HepG2 (cell line): Measurements from ENCODE around the gene DIO1. TPM values are rescaled to one million over a fixed set of nuclear protein-coding genes. Genes with fewer than 3 reads are reported as not detected.

Experiments
- ATAC-seq: fragments of 200-7000 bp; cut with Tn5 transposase; 3 replicates; pipeline ENCODE4 v1.9.1; 2020; ENCODE audit warnings: mild to moderate bottlenecking, moderate library complexity
- BruUV-seq: library from RNA; stranded (reverse); fragments of 400-500 nt; replicated peaks from 2 replicates; lab custom pipeline; 2021; lab: Mats Ljungman, UMichigan
- CTCF ChIA-PET: fragments of 300-600 bp; formaldehyde crosslinking; extraction: SDS; loops from one replicate; lab custom pipeline; 2021; ENCODE audit warnings: low total read pairs, inconsistent platforms, low intra/inter-chr PET ratio; lab: Yijun Ruan, JAX
- POLR2A ChIA-PET: fragments of 350-600 bp; sonication (Branson Sonifier 250); formaldehyde crosslinking; loops from one replicate; lab custom pipeline; 2020; ENCODE audit warnings: antibody characterized with exemption, inconsistent platforms; lab: Yijun Ruan, JAX
- DNase-seq: peaks from one replicate; pipeline ENCODE4 v3.0.0-alpha.2; 2015; ENCODE audit warnings: low spot score
- FAIRE-seq: peaks from 3 replicates; lab custom pipeline; 2011; peaks lifted over from hg19 to GRCh38; lab: Jason Lieb, UNC
- H2AFZ ChIP-seq: one replicate; pipeline ENCODE4 v1.6.1; 2011; ENCODE audit warnings: low read length, inconsistent platforms
- H3K27ac ChIP-seq: fragments of 300-600 bp; 3 replicates; pipeline ENCODE4 v1.8.0; 2011; ENCODE audit warnings: mixed run types, mild to moderate bottlenecking, mixed read lengths, low read length, inconsistent platforms; ENCODE audit not compliant: insufficient read depth; ENCODE audit errors: extremely low read length
- H3K27me3 ChIP-seq, 2 experiments: fragments of 200-600 bp in 1 of 2; 2 replicates in 1 of 2; 3 replicates in 1 of 2; pipeline versions ENCODE4 v1.6.0 to v1.8.0; 2011; ENCODE audit warnings: low read length in 2 of 2, mild to moderate bottlenecking in 2 of 2, moderate library complexity in 2 of 2, inconsistent platforms in 1 of 2; ENCODE audit not compliant: insufficient read depth in 2 of 2, control insufficient read depth in 1 of 2
- H3K36me3 ChIP-seq, 2 experiments: fragments of 200-600 bp in 1 of 2; replicated peaks in 1 of 2; 2 replicates in 1 of 2; 3 replicates in 1 of 2; pipeline versions ENCODE4 v1.5.1 to v1.8.0; 2011; ENCODE audit warnings: low read length in 2 of 2, inconsistent platforms in 1 of 2; ENCODE audit not compliant: insufficient read depth in 2 of 2, control insufficient read depth in 1 of 2
- H3K4me1 ChIP-seq: 2 replicates; pipeline ENCODE4 v1.5.1; 2012; ENCODE audit warnings: low read length, inconsistent platforms; ENCODE audit not compliant: insufficient read depth
- H3K4me2 ChIP-seq: 2 replicates; pipeline ENCODE4 v1.6.0; 2011; ENCODE audit warnings: low read depth, low read length, inconsistent platforms
- H3K4me3 ChIP-seq, 3 experiments: fragments of 200-600 bp in 1 of 3; sonication (generic), shearing (Covaris generic) in 1 of 3; replicated peaks in 1 of 3; 2 replicates each; pipeline ENCODE4 v1.5.1; 2011 to 2016; ENCODE audit warnings: low read length in 3 of 3, inconsistent platforms in 2 of 3, low read depth in 2 of 3, mild to moderate bottlenecking in 2 of 3, control low read depth in 1 of 3, mixed read lengths in 1 of 3; ENCODE audit not compliant: insufficient read depth in 1 of 3
- H3K79me2 ChIP-seq: one replicate; pipeline ENCODE4 v1.6.1; 2011; ENCODE audit warnings: low read length, inconsistent platforms; ENCODE audit not compliant: insufficient read depth
- H3K9ac ChIP-seq: 2 replicates; pipeline ENCODE4 v1.6.0; 2011; ENCODE audit warnings: mild to moderate bottlenecking, low read depth, low read length, inconsistent platforms; ENCODE audit not compliant: insufficient read depth
- H3K9me3 ChIP-seq: 2 replicates; pipeline ENCODE4 v1.5.1; 2012; ENCODE audit warnings: mild to moderate bottlenecking, low read length
- H4K20me1 ChIP-seq: 2 replicates; pipeline ENCODE4 v1.6.0; 2011; ENCODE audit warnings: inconsistent platforms, mild to moderate bottlenecking, low read length, moderate library complexity; ENCODE audit not compliant: insufficient read depth
- CCAR2 ChIP-seq: fragments of 200-400 bp; formaldehyde crosslinking; optimal IDR thresholded peaks from 2 replicates; pipeline ENCODE3; 2018; ENCODE audit warnings: low read depth, mild to moderate bottlenecking, low read length, moderate library complexity
- CREB1 ChIP-seq, 2 experiments: fragments of 450-650 bp in 1 of 2; IDR thresholded peaks; 2 replicates each; pipeline ENCODE4 v1.6.1; 2016 to 2017; ENCODE audit warnings: control low read depth in 1 of 2, mild to moderate bottlenecking in 1 of 2, missing compliant biosample characterization in 1 of 2, missing genetic modification characterization in 1 of 2
- DNMT1 ChIP-seq: sonication (generic); formaldehyde crosslinking; IDR thresholded peaks from 2 replicates; pipeline ENCODE4 v1.5.1; 2020; ENCODE audit warnings: mild to moderate bottlenecking, missing genetic modification reagents
- FOXA1 ChIP-seq, 2 experiments: fragments of 450-650 bp in 1 of 2; sonication (generic) in 1 of 2; formaldehyde crosslinking in 1 of 2; IDR thresholded peaks; 2 replicates each; pipeline versions ENCODE4 v1.4.0 to v1.6.1; 2016 to 2020; ENCODE audit warnings: missing genetic modification reagents in 1 of 2
- MLLT10 ChIP-seq: sonication (generic); formaldehyde crosslinking; IDR thresholded peaks from 2 replicates; pipeline ENCODE4 v1.4.0; 2020; ENCODE audit warnings: missing genetic modification reagents
- ZBTB21 ChIP-seq: sonication (generic); formaldehyde crosslinking; IDR thresholded peaks from 2 replicates; pipeline ENCODE4 v1.4.0; 2020; ENCODE audit warnings: missing genetic modification reagents
- ZNF382 ChIP-seq: sonication (generic); formaldehyde crosslinking; IDR thresholded peaks from 2 replicates; pipeline ENCODE4 v1.5.0; 2020; ENCODE audit warnings: missing genetic modification reagents, mild to moderate bottlenecking, borderline replicate concordance
- ZNF468 ChIP-seq: sonication (generic); formaldehyde crosslinking; IDR thresholded peaks from 2 replicates; pipeline ENCODE4 v1.8.0; 2022; ENCODE audit warnings: mild to moderate bottlenecking, moderate library complexity, missing genetic modification reagents
- ZNF773 ChIP-seq: sonication (generic); formaldehyde crosslinking; IDR thresholded peaks from 2 replicates; pipeline ENCODE4 v1.4.0; 2020; ENCODE audit warnings: missing genetic modification reagents, borderline replicate concordance
- ZNF777 ChIP-seq: sonication (generic); formaldehyde crosslinking; IDR thresholded peaks from 2 replicates; pipeline ENCODE4 v1.4.0; 2020; ENCODE audit warnings: missing genetic modification reagents
- ZNF841 ChIP-seq: sonication (generic); formaldehyde crosslinking; IDR thresholded peaks from 2 replicates; pipeline ENCODE4 v1.8.1; 2023; ENCODE audit warnings: missing genetic modification reagents, borderline replicate concordance
- ZSCAN31 ChIP-seq: sonication (generic); formaldehyde crosslinking; IDR thresholded peaks from 2 replicates; pipeline ENCODE4 v1.5.0; 2020; ENCODE audit warnings: low read depth, mild to moderate bottlenecking, missing genetic modification reagents
- WGBS: methylation state at CpG from one replicate; pipeline ENCODE4 v1.1.6; 2017; ENCODE audit warnings: low lambda C conversion rate; 5-methylcytosine and 5-hydroxymethylcytosine counted together
- in situ Hi-C: cut with HindIII; loops from 2 replicates; pipeline ENCODE4 v1.10.0; 2017; ENCODE audit warnings: low pct_unique_long_range_greater_than_20kb; ENCODE audit not compliant: extremely low pct_ligation_motif_present
- intact Hi-C: fragments of 100-400 bp; cut with micrococcal nuclease; formaldehyde crosslinking; loops from one replicate; pipeline ENCODE4 v1.10.0; 2022; ENCODE audit not compliant: unreplicated experiment
- polyA plus RNA-seq, 8 experiments: library from polyadenylated mRNA; depleted of rRNA in 3 of 8; stranded (reverse) in 7 of 8; unstranded in 1 of 8; fragments of >200 nt; fragmentation: Illumina TruSeq in 4 of 8; extraction: Trizol in 4 of 8; gene quantifications; 2 replicates each; pipeline versions ENCODE4 v1.2.1 to v1.2.3, GENCODE V29; 2011 to 2016; ENCODE audit warnings: low read depth in 4 of 8, missing spikeins in 1 of 8, mixed read lengths in 1 of 8; ENCODE audit not compliant: insufficient read depth in 1 of 8
- total RNA-seq, 5 experiments: library from RNA; depleted of rRNA; stranded (reverse); fragments of >200 nt; fragmentation: Illumina TruSeq; extraction: Trizol; gene quantifications; 2 replicates each; pipeline ENCODE4 v1.2.3, GENCODE V29; 2016; ENCODE audit warnings: low read depth in 1 of 5

Gene DIO1
- total and polyA plus RNA-seq, 2 of the 13 experiments (the other 11 are each of a cell fraction or from before 2014, with no cell fraction given): 13.5 to 45.6 TPM

- H3K27ac ChIP-seq: no peak overlapping the region
- no peak for FAIRE-seq
- intact Hi-C loops: no loop called here
- H4K20me1 ChIP-seq: no peaks in the 10 kb centered on the region
- peaks cover 4% of the 10 kb centered on the region for H3K79me2 ChIP-seq
- in situ Hi-C loops: no loop called here
- ChIA-PET POLR2A (no interaction called here), CTCF (no interaction called here)
- peaks cover 17% of the 10 kb centered on the region for H3K4me1 ChIP-seq
- WGBS: 96% methylated on average over 4 of the region's 4 CpGs
- peaks cover 4 to 11% of the 10 kb centered on the region in 2 experiments; a peak in 2 of 5 replicates for H3K36me3 ChIP-seq
- peaks cover 8% of the 10 kb centered on the region; the same call in 1 of the 2 replicates for H3K9me3 ChIP-seq
- no TSS peak for BruUV-seq
- no peak for ATAC-seq
- no peak for TF ChIP-seq CCAR2
- no peak for TF ChIP-seq ZBTB21 (CRISPR knock-in tag)
- TF ChIP-seq ZNF841: no peak
- TF ChIP-seq FOXA1 (IDR thresholded peaks at IDR 0.05): no peak
- no peak for TF ChIP-seq FOXA1 (CRISPR knock-in tag; IDR thresholded peaks at IDR 0.05)
- no peak for TF ChIP-seq ZNF773
- H3K27me3 ChIP-seq: no peaks in the 10 kb centered on the region
- no peak overlapping the region for H3K9ac ChIP-seq
- DNase-seq: no peak
- no peak overlapping the region for H3K4me2 ChIP-seq
- H2AFZ ChIP-seq: no peak overlapping the region
- H3K4me3 ChIP-seq: no peak overlapping the region
Observed at GRCh38 chr1:53938136-53938830, 44.3 kb downstream of the DIO1 start.

GRCh38 chr1:53942127-53942957, 48.4 kb downstream of the DIO1 start:
- POLR2A ChIA-PET: no interaction called here
- intact Hi-C loops: no loop called here
- 84% methylated on average over 7 of the region's 7 CpGs for WGBS
- TF ChIP-seq ZSCAN31 (CRISPR knock-in tag): no peak
- TF ChIP-seq CREB1 (IDR thresholded peaks at IDR 0.05): no peak
- 0 out of 2 replicates have a peak, but pooled peaks have one; percentile 8 for TF ChIP-seq CREB1 (CRISPR knock-in tag; IDR thresholded peaks at IDR 0.05)
- TF ChIP-seq ZNF382 (CRISPR knock-in tag): no peak
- no peak for TF ChIP-seq ZNF468 (CRISPR knock-in tag)
- no peak for TF ChIP-seq ZNF777 (CRISPR knock-in tag)
- no peak for TF ChIP-seq DNMT1 (CRISPR knock-in tag)
- no peak for TF ChIP-seq MLLT10 (CRISPR knock-in tag)
- Histone ChIP-seq H3K27ac (no peak overlapping the region), H3K9me3 (no peaks in the 10 kb centered on the region), H3K4me1 (peaks cover 38% of the 10 kb centered on the region), H3K4me3 (no peak overlapping the region), H3K79me2 (peaks cover 28% of the 10 kb centered on the region), H3K9ac (no peak overlapping the region), H3K36me3 (no peaks in the 10 kb centered on the region), H4K20me1 (0 out of 2 replicates have a peak, but pooled peaks cover 2% of the 10 kb centered on the region), H3K27me3 (no peaks in the 10 kb centered on the region; a peak in 1 of 5 replicates), H3K4me2 (0 out of 2 replicates have a peak overlapping the region, but pooled peaks have one; percentile 10), H2AFZ (no peak overlapping the region)
- DNase-seq: peak; percentile 38
- CTCF ChIA-PET: no interaction called here
- peak; percentile 73 for FAIRE-seq
- in situ Hi-C loops: loop anchor here (5.0 kb wide), 1 partner anchor 50 kb away; the partner anchor contains the start of gene DIO1
- no TSS peak for BruUV-seq
- no peak for ATAC-seq
